ENCODE results near the gene CERKL.
"Not testable (repeated sequence)": the region's sequence is repeated elsewhere in the genome, so short reads cannot be mapped to it uniquely, and the experiment has no call there.

Gene CERKL

GRCh38 chr2:181656450-181657291 lies at the start of gene CERKL:
TSS of gene CERKL (minus strand) at chr2:181657105. CDS start at chr2:181657006, 99 bp downstream.
- no peak for TF ChIP-seq CTCF (IDR thresholded peaks at IDR 0.05; ENCODE audit: borderline replicate concordance, insufficient read depth, low read depth, low read length)
- H3K4me3 ChIP-seq (ENCODE audit: low read depth, low read length) = peak within 1 kb of the TSS; percentile 57

GRCh38 chr2:181702519-181702918 lies 45.6 kb upstream of the CERKL start:
- not testable (repeated sequence) for H3K4me3 ChIP-seq (ENCODE audit: low read depth, low read length)

GRCh38 chr2:181698223-181698622 lies 41.3 kb upstream of the CERKL start:
- no peak overlapping the region for H3K4me3 ChIP-seq (ENCODE audit: low read depth, low read length)
- TF ChIP-seq CTCF (IDR thresholded peaks at IDR 0.05; ENCODE audit: borderline replicate concordance, insufficient read depth, low read depth, low read length) = no peak

- H3K4me3 ChIP-seq (ENCODE audit: low read depth, low read length) = no peak overlapping the region
- TF ChIP-seq CTCF (IDR thresholded peaks at IDR 0.05; ENCODE audit: borderline replicate concordance, insufficient read depth, low read depth, low read length) = no peak
Observed at GRCh38 chr2:181697571-181697970, 40.7 kb upstream of the CERKL start.

- H3K4me3 ChIP-seq (ENCODE audit: low read depth, low read length) = no peak overlapping the region
- TF ChIP-seq CTCF (IDR thresholded peaks at IDR 0.05; ENCODE audit: borderline replicate concordance, insufficient read depth, low read depth, low read length) = no peak
Observed at GRCh38 chr2:181697126-181697525, 40.2 kb upstream of the CERKL start.

GRCh38 chr2:181694271-181694670 lies 37.4 kb upstream of the CERKL start:
- no peak for TF ChIP-seq CTCF (IDR thresholded peaks at IDR 0.05; ENCODE audit: borderline replicate concordance, insufficient read depth, low read depth, low read length)
- H3K4me3 ChIP-seq (ENCODE audit: low read depth, low read length) = no peak overlapping the region

GRCh38 chr2:181690860-181691259 lies 34.0 kb upstream of the CERKL start:
- TF ChIP-seq CTCF (IDR thresholded peaks at IDR 0.05; ENCODE audit: borderline replicate concordance, insufficient read depth, low read depth, low read length) = no peak
- H3K4me3 ChIP-seq (ENCODE audit: low read depth, low read length) = no peak overlapping the region
